IgD-negative memory B cell (primary cell): ENCODE results near the gene CLCF1. TPM values are rescaled to one million over a fixed set of nuclear protein-coding genes. Genes with fewer than 3 reads are reported as not detected.
A peak's percentile ranks its signal among the peaks of the same experiment; 100 is the strongest.

Source experiments
- H3K27ac Mint-ChIP-seq, 3 donors: one replicate each; pipeline ENCODE4 v1.8.0; 2020 to 2022; ENCODE audit warnings: mild to moderate bottlenecking in 3 of 3, mixed read lengths in 3 of 3, moderate library complexity in 1 of 3
- H3K27me3 Mint-ChIP-seq: one replicate; pipeline ENCODE4 v1.8.0; 2021; ENCODE audit warnings: mixed read lengths
- H3K36me3 Mint-ChIP-seq: one replicate; pipeline ENCODE4 v1.8.0; 2020; ENCODE audit warnings: mild to moderate bottlenecking, mixed read lengths
- H3K4me1 Mint-ChIP-seq, 3 donors: one replicate each; pipeline ENCODE4 v1.8.0; 2020 to 2022; ENCODE audit warnings: mixed read lengths in 3 of 3, mild to moderate bottlenecking in 1 of 3
- H3K4me3 Mint-ChIP-seq, 4 donors: one replicate each; pipeline ENCODE4 v1.8.0; 2020 to 2022; ENCODE audit warnings: mild to moderate bottlenecking in 4 of 4, mixed read lengths in 4 of 4, moderate library complexity in 3 of 4
- H3K9me3 Mint-ChIP-seq, 3 donors: one replicate each; pipeline ENCODE4 v1.8.0; 2020 to 2021; ENCODE audit warnings: mixed read lengths in 3 of 3, mild to moderate bottlenecking in 1 of 3
- polyA plus RNA-seq: library from polyadenylated mRNA; unstranded; fragments of 300-500 nt; fragmentation: Illumina TruSeq; gene quantifications from one replicate; pipeline ENCODE4 v1.2.3, GENCODE V29; 2021

Gene CLCF1
- polyA plus RNA-seq, 1 donor from 2014 or later, result 5.1 TPM

DNA sequence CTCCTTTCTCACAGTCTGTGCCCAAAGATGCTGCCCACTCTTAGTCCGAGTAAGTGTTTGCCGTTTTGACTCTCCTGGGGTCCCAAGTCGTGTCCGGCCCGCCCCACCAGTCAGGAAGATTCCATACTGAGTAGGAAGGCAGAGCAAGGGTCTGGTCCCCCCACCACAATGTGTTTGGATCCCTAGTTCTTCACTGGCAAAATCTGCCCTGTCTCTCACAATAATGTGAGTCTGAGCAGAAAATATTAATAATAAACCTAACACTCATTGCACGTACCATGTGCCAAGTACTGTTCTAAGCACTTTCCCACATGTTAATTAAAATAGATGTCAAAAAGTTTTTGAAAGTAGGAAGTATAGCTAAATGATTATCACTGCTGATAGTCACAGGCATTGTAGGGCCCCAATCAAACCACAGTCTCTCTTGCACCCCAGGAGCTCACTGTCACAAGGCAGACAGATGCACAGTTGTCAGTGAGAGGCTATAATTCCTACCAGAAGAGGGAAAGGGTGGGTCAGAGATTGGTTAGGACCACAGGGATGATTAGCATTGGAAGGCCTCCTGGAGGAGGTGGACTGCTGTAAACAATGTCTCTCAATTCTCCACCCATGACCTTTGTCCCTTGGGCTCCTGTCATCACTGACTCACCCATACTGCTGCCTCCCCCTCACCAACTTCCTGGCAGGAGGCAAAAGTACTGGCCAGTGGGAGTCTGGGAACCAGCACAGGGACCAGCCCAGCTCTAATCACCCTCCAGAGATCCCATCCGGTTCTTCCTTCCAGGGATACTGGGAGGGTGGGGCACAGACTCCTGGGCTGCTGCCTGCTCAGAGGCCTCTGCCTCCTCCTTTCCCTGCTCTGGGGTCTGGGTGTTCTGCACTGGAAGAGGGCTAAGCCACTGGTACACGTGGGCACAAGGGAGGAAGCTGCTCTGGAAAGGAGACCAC lies 19.0 kb downstream of the CLCF1 start:
- Mint-ChIP-seq H3K4me3 (peak overlapping the region; percentile 97 to 99 (median 98)), H3K27ac (peak overlapping the region; percentile 99 to 100 (median 100)), H3K4me1 (peaks cover 28 to 58% (median 55%) of the 10 kb centered on the region in 3 donors), H3K9me3 (no peaks in the 10 kb centered on the region), H3K36me3 (no peaks in the 10 kb centered on the region), H3K27me3 (no peaks in the 10 kb centered on the region)

DNA sequence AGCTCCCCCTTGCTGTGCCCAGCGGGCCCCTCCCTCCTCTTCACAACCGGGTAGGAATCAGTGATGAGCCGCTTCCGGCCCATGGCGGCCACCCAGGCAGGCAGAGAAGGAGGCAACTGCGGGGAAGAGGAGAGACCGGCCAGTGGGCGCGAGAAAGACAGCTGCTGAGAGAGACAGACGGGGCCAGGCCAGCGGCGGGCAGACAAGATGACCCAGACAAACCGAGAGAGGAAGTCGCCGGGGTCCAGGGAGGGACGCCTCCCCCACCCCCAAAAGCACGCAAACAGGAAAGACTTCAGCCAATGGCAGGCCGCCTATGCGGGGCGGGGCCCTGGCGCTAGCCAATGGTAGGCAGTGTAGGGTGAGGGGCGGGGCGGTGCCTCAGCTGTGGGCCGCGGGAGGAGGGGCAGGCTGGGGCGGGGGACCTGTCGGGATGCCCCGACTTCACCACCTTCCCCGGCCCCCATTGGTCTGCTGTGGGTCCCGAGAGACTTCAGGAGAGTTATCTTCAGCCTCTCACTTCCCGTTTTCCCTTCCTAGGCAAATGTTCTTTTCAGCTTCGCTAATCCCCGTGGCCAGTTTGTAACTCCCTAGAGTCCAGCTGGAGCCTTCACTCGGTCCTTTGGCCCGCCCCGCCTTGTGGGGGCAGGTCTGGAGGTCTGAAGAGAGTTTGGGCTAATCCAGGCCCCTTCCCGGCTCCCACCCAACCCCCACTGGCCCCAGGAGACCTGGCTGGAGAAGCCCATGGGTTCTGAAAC lies 19.9 kb downstream of the CLCF1 start, which contains the start of gene POLD4:
Gene POLD4 (minus strand): TSS at position 230 of the 758 bp plus-strand sequence. CDS start 147 bp downstream, at position 83.
- Mint-ChIP-seq H3K27me3 (no peaks in the 10 kb centered on the region), H3K4me1 (peaks cover 33 to 63% (median 60%) of the 10 kb centered on the region in 3 donors), H3K4me3 (peak within 1 kb of the TSS; percentile 97 to 99 (median 98)), H3K9me3 (no peaks in the 10 kb centered on the region), H3K27ac (peak within 1 kb of the TSS; percentile 99 to 100 (median 100)), H3K36me3 (no peaks in the 10 kb centered on the region)

- Mint-ChIP-seq H3K4me3 (peak overlapping the region; percentile 97 to 99 (median 98)), H3K27ac (peak overlapping the region; percentile 99 to 100 (median 100)), H3K27me3 (no peaks in the 10 kb centered on the region), H3K9me3 (no peaks in the 10 kb centered on the region), H3K4me1 (peaks cover 33 to 64% (median 60%) of the 10 kb centered on the region in 3 donors), H3K36me3 (no peaks in the 10 kb centered on the region)
Measured at GRCh38 chr11:67352546-67353316, 20.7 kb downstream of the CLCF1 start.

GRCh38 chr11:67351275-67352005 lies 22.0 kb downstream of the CLCF1 start:
- peaks cover 33 to 56% (median 52%) of the 10 kb centered on the region in 3 donors for H3K4me1 Mint-ChIP-seq

DNA sequence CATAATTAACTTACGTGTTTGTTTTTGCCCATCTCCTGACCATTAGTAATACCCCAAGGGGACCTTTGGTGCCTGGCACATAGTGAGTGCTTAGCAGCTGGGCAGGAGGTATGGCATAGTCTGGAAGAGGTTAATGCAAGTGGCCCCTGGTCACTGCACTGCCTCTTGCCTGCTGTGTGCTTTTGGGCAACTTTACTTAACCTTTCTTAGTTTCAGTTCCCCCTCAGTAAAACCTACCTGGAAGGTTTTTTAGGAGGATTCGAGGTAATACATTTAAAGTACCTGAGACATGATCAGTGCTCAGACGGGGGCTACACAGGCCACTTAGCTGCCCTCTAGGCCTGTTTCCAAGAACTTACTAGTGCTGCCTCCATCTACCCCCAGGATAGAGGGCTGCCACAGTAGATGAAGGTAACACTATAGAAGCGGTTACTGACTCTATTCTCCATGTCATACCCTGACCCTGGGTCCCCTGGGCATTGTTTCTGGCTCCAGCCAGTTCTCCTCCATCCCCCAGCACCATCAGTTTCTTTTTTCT lies 23.4 kb downstream of the CLCF1 start:
- Mint-ChIP-seq H3K27me3 (no peaks in the 10 kb centered on the region), H3K9me3 (no peaks in the 10 kb centered on the region), H3K27ac (peak overlapping the region; percentile 74 to 82 (median 78)), H3K4me1 (peaks cover 40 to 61% (median 54%) of the 10 kb centered on the region in 3 donors), H3K4me3 (peak overlapping the region; percentile 66 to 99 (median 82)), H3K36me3 (no peaks in the 10 kb centered on the region)

More at GRCh38 chr11:67351275-67352005, 22.0 kb downstream of the CLCF1 start:
- H3K4me3 Mint-ChIP-seq, result peak overlapping the region; percentile 97 to 99 (median 98)
- no peaks in the 10 kb centered on the region for H3K27me3 Mint-ChIP-seq
- H3K9me3 Mint-ChIP-seq, result no peaks in the 10 kb centered on the region
- H3K36me3 Mint-ChIP-seq, result no peaks in the 10 kb centered on the region
- H3K27ac Mint-ChIP-seq, result peak overlapping the region; percentile 99 to 100 (median 100)

GRCh38 chr11:67349457-67349856 lies 23.9 kb downstream of the CLCF1 start:
- Mint-ChIP-seq H3K4me3 (peak overlapping the region; percentile 46 to 83 (median 74)), H3K27ac (peak overlapping the region; percentile 74 to 82 (median 78)), H3K36me3 (no peaks in the 10 kb centered on the region), H3K9me3 (no peaks in the 10 kb centered on the region), H3K27me3 (no peaks in the 10 kb centered on the region), H3K4me1 (peaks cover 41 to 60% (median 53%) of the 10 kb centered on the region in 3 donors)

DNA sequence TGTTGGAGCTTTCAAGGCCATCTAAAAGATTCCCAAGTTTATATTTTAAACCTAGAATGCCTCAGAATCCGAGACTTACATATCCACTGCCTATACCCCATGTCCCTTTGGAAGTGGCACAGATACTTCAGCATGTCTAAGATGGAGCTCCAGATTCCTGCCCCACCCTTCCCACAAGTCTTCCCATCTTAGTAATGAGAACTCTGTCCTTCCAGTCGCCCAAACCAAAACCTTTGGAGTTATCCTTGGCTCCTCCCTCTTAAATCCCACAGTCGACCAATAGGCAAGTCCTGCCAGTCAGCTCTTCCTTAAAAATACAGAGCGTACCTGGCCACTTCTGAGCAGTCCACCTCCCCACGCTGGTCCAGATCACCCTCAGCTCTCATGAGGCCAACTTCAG lies 24.4 kb downstream of the CLCF1 start:
- H3K27me3 Mint-ChIP-seq, result no peaks in the 10 kb centered on the region
- peak overlapping the region in 3 of 4 donors; percentile 6 to 83 (median 46) for H3K4me3 Mint-ChIP-seq
- H3K9me3 Mint-ChIP-seq, result no peaks in the 10 kb centered on the region
- H3K27ac Mint-ChIP-seq, result peak overlapping the region in 2 of 3 donors; percentile 51 to 78
- no peaks in the 10 kb centered on the region for H3K36me3 Mint-ChIP-seq
- peaks cover 40 to 59% (median 52%) of the 10 kb centered on the region in 3 donors for H3K4me1 Mint-ChIP-seq

DNA sequence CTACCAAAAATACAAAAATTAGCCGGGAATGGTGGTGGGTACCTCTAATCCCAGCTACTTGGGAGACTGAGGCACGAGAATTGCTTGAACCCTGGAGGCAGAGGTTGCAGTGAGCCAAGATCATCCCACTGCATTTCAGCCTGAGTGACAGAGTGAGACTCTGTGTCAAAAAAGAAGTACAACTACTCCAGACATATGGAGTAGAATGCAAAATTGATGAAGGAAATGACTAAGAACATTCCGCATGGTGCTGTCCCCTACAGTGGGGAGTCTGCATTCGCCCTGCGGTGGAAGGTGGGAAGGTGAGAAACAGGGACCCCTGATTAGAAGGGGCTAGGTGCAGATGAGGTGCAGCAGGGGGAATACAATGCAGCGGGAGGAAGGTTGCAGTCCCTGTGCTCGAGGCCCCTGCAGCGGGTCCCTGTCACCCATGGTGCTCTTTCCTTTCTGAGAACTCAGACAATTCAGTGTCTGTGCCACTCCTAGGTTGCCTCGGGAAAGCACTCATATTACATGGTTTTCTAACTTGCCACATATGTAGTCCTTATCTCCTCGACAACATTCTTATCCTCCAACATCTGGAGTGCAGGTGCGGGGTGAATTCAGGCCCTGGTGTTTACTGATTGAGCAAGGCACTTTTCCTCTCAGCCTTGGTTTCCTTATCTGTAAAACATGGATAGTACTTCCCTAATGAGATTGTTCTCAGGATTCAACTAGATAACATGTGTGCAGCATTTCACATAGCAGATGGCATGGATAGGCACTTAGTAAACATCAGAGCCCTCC lies 25.2 kb downstream of the CLCF1 start:
- H3K36me3 Mint-ChIP-seq, result no peaks in the 10 kb centered on the region
- H3K4me1 Mint-ChIP-seq, result peaks cover 32 to 55% (median 49%) of the 10 kb centered on the region in 3 donors
- no peaks in the 10 kb centered on the region for H3K9me3 Mint-ChIP-seq
- H3K27ac Mint-ChIP-seq, result peak overlapping the region; percentile 47 to 63 (median 51)
- H3K27me3 Mint-ChIP-seq, result no peaks in the 10 kb centered on the region
- peak overlapping the region in 2 of 4 donors; percentile 6 to 60 for H3K4me3 Mint-ChIP-seq

GRCh38 chr11:67345920-67346819 lies 27.2 kb downstream of the CLCF1 start:
- Mint-ChIP-seq H3K36me3 (no peaks in the 10 kb centered on the region), H3K4me1 (peaks cover 34 to 55% (median 45%) of the 10 kb centered on the region in 3 donors), H3K27me3 (no peaks in the 10 kb centered on the region), H3K27ac (peak overlapping the region; percentile 4 to 76 (median 10)), H3K4me3 (peak overlapping the region in 3 of 4 donors; percentile 6 to 78 (median 48)), H3K9me3 (no peaks in the 10 kb centered on the region)

DNA sequence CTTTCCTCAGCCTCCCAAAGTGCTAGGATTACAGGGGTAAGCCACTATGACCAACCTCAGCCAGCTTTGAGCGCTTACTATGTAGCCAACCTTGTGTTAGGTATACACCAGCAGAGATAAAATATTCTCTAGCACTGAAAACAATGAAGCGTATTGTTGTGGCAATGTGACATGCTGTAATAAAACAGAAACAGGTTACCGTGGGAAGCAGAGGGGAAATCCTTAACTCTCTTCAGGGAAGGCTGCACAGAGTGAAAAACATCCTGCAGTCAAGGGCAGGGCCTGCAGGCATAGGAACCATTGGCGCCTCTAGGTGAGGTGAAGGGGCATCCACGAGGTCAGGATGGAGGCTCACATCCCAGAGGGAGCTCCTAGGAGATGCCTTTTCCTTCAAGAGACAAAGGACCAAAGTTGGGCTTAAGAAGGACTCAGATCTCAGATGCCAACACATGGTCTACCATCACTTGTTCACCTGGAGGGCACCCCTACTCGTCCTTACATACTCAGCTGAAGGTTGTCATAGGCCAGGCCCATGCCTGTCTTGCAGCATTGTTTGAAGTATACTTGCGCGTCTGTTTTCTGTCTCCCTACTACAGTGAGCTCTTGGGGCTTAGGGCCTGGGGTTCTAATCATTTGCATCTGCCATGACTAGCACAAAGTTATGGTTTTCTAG lies 28.0 kb downstream of the CLCF1 start:
- Mint-ChIP-seq H3K27ac (peak overlapping the region in 2 of 3 donors; percentile 43 to 72), H3K9me3 (no peaks in the 10 kb centered on the region)

DNA sequence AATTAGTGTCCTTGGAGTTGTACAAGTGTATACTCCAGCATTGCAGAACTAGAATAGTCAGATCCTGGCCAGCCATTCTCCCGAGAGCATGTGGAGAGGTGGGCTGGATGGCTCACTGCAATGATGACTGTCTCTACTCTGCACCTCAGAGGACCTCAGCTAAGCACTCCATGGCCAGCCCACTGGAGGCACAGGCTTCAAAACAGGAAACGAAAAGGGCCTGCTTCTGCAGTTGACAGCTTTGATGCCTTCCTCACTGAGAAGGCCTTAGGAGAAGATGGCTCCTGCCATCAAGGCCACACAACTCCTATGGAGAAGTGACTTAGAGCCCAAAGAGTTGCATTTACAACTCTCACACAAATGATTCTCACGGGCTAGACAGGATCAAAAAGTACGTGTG lies 29.1 kb downstream of the CLCF1 start:
- Mint-ChIP-seq H3K27me3 (no peaks in the 10 kb centered on the region), H3K4me3 (peak overlapping the region in 1 of 4 donors; percentile 19), H3K36me3 (no peaks in the 10 kb centered on the region), H3K27ac (peak overlapping the region in 1 of 3 donors; percentile 65), H3K9me3 (no peaks in the 10 kb centered on the region), H3K4me1 (peaks cover 21 to 42% (median 32%) of the 10 kb centered on the region in 3 donors)

More for the DNA sequence above, 28.0 kb downstream of the CLCF1 start:
- peak overlapping the region in 2 of 4 donors; percentile 48 to 78 for H3K4me3 Mint-ChIP-seq
- H3K4me1 Mint-ChIP-seq, result peaks cover 31 to 52% (median 42%) of the 10 kb centered on the region in 3 donors
- no peaks in the 10 kb centered on the region for H3K36me3 Mint-ChIP-seq
- H3K27me3 Mint-ChIP-seq, result no peaks in the 10 kb centered on the region
